Measurements from ENCODE around the gene WSCD2.
A peak's percentile ranks its signal among the peaks of the same experiment; 100 is the strongest.

WSCD2 gene

DNA sequence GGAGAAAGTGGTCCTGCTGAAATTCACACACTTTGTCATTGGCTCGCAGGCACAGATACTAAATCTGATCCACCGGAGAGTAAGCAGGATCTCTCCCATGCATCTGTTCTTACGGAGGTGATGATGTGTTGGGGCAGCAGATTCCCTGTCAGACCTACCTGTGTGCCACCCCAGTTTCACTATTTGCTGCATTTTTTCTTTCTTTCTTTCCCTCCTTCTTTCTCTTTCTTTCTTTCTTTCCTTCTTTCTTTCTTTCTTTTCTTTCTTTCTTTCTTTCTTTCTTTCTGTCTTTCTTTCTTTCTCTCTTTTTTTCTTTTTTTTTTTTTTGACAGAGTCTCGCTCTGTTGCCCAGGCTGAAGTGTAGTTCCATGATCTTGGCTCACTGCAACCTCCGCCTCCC, 37.4 kb downstream of the WSCD2 start:
- no peak for DNase-seq (ENCODE audit: low spot score)

DNA sequence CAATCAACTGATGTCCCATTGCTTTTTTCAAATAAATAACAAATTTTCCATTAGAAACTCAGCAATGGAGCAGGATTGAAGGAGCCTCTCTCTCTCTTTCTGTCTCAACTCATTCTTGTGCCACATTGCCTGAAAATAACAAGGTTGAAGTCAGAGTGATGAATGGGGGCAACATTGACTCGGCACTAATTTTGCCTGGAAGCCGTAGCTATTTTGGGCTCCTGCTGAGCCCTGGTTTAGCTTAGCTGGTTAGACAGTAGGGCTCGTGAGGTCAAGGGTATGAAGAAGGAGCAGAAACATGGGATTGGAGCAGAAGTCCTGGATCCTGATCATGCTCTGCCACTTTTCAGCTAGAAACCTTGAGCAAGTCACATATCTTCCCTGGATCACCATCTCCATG, 38.9 kb downstream of the WSCD2 start:
- no peak for DNase-seq (ENCODE audit: low spot score)

DNA sequence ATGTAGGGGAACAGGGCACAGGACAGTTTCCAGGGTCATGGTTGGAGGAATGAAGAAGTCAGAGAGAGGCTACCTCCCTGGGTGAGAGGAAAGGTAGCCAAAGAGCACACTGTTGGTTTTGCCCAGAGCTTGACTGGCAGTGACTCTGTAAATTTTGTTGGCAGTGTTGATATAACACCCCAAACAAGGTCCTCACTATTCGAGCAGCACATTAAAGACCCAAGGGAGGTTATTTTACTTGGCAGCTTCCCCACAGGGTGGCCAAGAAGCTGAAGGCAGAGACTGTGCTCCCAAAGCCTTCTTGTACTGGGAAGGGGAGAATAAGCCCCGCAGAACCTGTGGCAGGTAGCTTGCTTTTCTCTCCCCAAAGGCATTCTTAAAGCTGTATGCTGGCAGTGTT, 40.6 kb downstream of the WSCD2 start:
- no peak for DNase-seq (ENCODE audit: low spot score)

- no peak for DNase-seq (ENCODE audit: low spot score)
These were observed 41.1 kb downstream of the WSCD2 start for GRCh38 chr12:108170164-108170563.

DNA sequence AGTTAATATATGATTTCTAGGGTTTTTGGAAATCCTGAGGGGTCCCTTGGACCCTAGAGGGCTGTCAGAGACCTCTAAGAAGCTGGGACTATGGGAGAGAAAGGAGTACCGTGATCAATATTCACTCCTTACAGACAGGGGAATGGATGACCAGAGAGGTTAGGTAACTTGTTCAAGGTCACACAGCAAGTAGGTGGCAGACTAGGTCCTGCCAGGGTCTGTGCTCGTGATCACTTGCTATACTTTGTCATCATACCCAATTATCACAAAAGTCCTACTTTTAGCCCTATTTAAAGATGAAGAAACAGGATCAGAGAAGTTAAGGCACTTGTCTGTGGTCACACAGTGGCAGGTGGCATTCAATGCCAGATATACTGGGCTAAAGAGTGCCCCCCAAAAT, 42.9 kb downstream of the WSCD2 start:
- no peak for DNase-seq (ENCODE audit: low spot score)

- no peak for DNase-seq (ENCODE audit: low spot score)
These were observed 44.1 kb downstream of the WSCD2 start for GRCh38 chr12:108173160-108173559.

GRCh38 chr12:108173892-108174291, 44.8 kb downstream of the WSCD2 start:
- no peak for DNase-seq (ENCODE audit: low spot score)

- no peak for DNase-seq (ENCODE audit: low spot score)
These were observed 45.6 kb downstream of the WSCD2 start for GRCh38 chr12:108174641-108175040.

- no peak for DNase-seq (ENCODE audit: low spot score)
These were observed 46.2 kb downstream of the WSCD2 start for GRCh38 chr12:108175310-108175709.

DNA sequence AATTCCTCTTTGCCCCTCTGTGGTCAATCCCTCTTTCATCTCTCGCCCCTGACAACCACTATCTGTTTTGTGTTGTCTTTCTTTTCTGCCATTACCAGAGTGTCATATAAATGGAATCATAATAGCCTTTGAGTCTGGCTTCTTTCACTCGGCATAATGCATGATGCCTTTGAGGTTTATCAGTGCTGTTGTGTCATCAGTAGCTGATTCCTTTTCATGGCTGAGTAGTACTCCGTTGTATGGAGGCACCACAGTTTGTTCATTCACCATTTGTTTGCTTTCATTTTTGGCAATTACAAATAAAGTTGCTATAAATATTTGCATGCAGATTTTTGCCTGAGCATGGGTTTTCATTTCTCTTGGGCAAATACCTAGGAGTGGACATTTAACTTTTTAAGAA, 47.2 kb downstream of the WSCD2 start:
- DNase-seq (ENCODE audit: low spot score), result no peak

GRCh38 chr12:108177131-108177530, 48.0 kb downstream of the WSCD2 start:
- DNase-seq (ENCODE audit: low spot score), result no peak

GRCh38 chr12:108179305-108179704, 50.2 kb downstream of the WSCD2 start:
- no peak for DNase-seq (ENCODE audit: low spot score)

GRCh38 chr12:108180255-108181094, 51.4 kb downstream of the WSCD2 start:
- DNase-seq (ENCODE audit: low spot score), result no peak

DNA sequence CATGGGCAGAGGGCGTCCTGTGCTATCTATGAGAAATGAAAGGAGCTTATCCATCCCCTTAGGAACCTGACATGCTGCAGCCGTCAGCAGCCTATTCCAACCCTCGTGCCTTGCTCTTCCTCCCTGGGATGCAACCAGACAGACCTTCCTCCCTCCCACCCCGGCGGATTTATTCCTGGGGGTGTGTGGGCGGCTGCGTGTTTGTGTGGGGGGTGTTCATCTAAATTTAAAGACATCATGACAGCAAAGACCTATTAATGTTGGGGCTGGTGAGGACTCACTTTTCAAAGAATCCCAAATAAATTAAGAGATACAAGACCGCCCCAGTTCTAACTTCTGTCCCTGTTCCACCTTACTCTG, 52.0 kb downstream of the WSCD2 start:
- no peak for DNase-seq (ENCODE audit: low spot score)

GRCh38 chr12:108182096-108182495, 53.0 kb downstream of the WSCD2 start:
- no peak for DNase-seq (ENCODE audit: low spot score)

DNA sequence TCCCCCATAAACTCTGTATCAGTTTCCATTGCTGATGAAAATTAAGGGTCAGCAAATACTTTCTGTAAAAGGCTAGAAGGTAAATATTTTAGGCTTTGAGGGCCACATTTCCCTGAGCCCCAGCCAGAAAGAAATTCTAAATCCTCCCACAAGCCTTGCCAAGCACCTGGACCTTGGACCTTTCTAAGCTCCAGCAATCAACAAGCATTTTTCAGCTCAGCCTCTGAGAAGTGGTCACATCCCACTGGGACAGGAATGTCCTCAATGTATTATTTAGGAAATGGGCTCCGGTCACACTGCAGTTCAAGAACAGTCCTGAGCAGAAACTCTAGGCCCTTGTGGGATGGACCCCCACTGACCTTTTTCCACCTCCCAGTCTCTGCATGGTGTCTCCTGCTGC, 55.9 kb downstream of the WSCD2 start:
- no peak for DNase-seq (ENCODE audit: low spot score)

GRCh38 chr12:108187831-108188230, 58.7 kb downstream of the WSCD2 start:
- no peak for DNase-seq (ENCODE audit: low spot score)

DNA sequence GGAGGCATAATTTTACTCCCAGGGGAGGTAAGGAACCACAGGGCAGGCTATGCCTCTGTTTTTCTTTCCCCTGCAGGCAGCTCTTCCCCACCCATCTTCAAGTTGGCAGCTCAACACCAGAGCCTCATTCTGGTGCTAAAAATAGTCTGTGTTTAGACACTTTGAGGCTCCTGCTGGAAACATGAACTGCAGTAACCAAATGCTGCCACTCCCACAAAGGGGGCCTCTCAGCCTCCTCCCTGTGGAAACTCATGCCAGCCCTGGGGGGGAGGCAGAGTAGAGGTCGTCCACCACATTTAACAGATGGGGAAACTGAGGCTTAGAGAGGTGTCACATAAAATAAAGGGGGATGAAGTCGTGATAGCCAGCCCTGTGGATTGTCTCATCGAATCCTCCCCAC, 61.4 kb downstream of the WSCD2 start:
- DNase-seq (ENCODE audit: low spot score), result no peak

DNA sequence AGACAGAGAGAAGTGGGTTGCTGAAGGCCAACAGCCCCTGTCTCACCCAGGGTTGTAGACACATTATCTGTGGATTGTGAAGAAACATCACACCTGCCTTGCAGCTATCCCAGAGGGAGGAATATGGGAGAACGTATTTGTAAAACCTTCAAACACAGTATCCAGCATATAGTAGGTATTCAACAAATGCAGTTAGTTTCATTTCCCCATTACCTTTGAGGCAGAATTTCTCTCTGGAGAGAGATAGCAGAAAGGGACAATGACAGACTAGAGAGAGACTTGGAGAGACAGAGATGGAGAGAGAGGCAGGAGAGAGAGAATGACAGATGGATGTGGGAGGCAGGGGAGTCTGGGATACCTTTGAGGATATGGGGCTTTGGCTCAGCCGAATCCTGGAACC, 62.0 kb downstream of the WSCD2 start:
- no peak for DNase-seq (ENCODE audit: low spot score)

DNA sequence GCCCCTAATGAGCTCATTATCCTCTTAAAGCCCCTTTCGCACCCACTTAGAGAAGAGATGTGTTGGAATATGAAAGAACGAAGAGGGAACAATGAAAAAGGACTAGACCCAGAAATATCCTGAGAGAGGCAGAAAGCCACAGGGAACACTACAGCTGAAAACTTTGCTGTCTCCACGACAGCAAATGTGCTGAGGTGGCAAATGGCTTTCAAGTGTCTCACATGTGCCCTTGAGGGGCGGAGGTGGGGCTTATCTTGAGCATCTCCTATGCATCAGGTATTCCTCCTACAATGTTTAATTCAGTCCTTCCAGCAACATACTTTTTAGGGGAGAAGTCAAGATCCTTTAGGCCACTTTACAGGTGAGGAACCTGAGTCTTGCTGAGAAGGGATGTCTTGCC, 62.9 kb downstream of the WSCD2 start:
- DNase-seq (ENCODE audit: low spot score), result no peak

GRCh38 chr12:108193493-108193892, 64.4 kb downstream of the WSCD2 start:
- no peak for DNase-seq (ENCODE audit: low spot score)

GRCh38 chr12:108193917-108194316, 64.8 kb downstream of the WSCD2 start:
- peak; percentile 60 for DNase-seq (ENCODE audit: low spot score)

DNA sequence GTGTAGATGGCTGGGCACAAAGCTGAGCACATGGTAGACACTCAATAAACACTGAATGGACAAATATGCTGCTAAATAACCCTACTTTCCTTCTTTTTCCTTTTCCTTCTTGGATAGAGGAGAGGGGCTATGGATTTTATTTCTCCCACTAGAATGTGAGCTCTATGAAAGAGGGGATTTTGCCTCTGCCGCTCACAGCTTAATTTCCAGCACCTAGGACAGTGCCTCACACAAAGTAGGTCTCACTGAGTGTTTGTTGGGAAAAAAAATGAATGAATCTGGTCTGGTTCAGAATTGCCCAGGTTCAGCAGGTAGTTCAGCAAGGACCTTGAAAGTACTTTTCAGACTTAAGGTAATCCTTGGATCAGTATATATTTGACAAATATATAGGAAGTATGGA, 65.5 kb downstream of the WSCD2 start:
- no peak for DNase-seq (ENCODE audit: low spot score)

DNA sequence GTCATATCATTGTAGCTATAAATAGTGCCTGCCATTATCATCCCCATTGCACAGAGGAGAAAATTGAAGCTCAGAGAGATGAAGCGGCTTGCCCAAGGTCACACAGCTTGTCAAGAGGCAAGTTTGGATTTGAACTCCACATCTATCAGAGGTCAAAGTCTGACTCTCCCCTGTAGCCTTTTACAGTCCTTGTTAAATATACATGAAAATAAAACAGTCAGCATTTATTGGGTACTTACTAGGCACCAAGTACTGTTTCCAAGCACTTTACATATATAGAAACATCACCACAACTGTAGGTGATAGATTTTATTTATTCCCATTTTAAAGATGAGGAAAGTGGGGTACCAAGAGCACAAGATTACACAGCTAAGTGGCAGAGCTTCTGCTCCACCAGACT, 67.2 kb downstream of the WSCD2 start:
- DNase-seq (ENCODE audit: low spot score), result no peak

All from HuH-7 (cell line).